Posterior vena cava (tissue), 2 donors: ENCODE data around the gene PLGLB1. TPM values are rescaled to one million over a fixed set of nuclear protein-coding genes. Genes with fewer than 3 reads are reported as not detected.

Experiments used
- total RNA-seq, 2 donors: library from RNA; stranded (reverse); fragmentation: NEBNext Ultra II Directional; extraction: Animal tissue kit (Norgen Biotek cat#: 25700); gene quantifications; one replicate each; pipeline ENCODE4 v1.2.1, GENCODE V29; 2021
- donor health status: DM: yes; HTN: yes; CAD: no.
- donor health status: DM: yes; HTN: yes; CAD: no.

PLGLB1 gene
- total RNA-seq, 2 donors from 2014 or later, result 0.42 to 1.4 TPM

Other genes with a start within 250 kb of the PLGLB1 start
- gene CD8A, start 230.9 kb downstream of the PLGLB1 start, total RNA-seq, result 1 to 10 TPM; 1.3 to 1.9 TPM
- under 1 TPM; 0.37 to 1.00 TPM for gene CD8B, start 160.0 kb downstream of the PLGLB1 start, total RNA-seq
- 1 to 10 TPM in 1 of 2 donors, not detected in 1; 2.2 TPM for gene RGPD1, start 79.7 kb downstream of the PLGLB1 start, total RNA-seq